Caco-2 (cell line): ENCODE data around the gene MAPT. TPM values are rescaled to one million over a fixed set of nuclear protein-coding genes. Genes with fewer than 3 reads are reported as not detected.

Source experiments
- BruUV-seq: library from RNA; stranded (reverse); fragments of 400-500 nt; replicated peaks from 2 replicates; lab custom pipeline; 2021; lab: Mats Ljungman, UMichigan
- CTCF ChIA-PET: fragments of 300-600 bp; sonication (Branson Sonifier 250); formaldehyde crosslinking; loops from one replicate; lab custom pipeline; 2022; ENCODE audit warnings: antibody characterized with exemption; lab: Charles Lee
- POLR2A ChIA-PET: fragments of 300-600 bp; sonication (Branson Sonifier 250); formaldehyde crosslinking; loops from one replicate; lab custom pipeline; 2022; ENCODE audit warnings: antibody characterized with exemption; lab: Charles Lee
- DNase-seq, 2 experiments: peaks; one replicate each; pipeline versions ENCODE4 v3.0.0 to v3.0.0-alpha.2; 2020 to 2022
- H3K27me3 ChIP-seq: replicated peaks from 2 replicates; pipeline ENCODE4 v1.6.0; 2011; ENCODE audit warnings: low read length; ENCODE audit not compliant: control insufficient read depth, insufficient read depth
- H3K36me3 ChIP-seq: 2 replicates; pipeline ENCODE4 v1.5.1; 2011; ENCODE audit warnings: low read length; ENCODE audit not compliant: control insufficient read depth, insufficient read depth
- H3K4me1 ChIP-seq: fragments of 250-450 bp; sonication (Bioruptor Pico); 2 replicates; pipeline ENCODE4 v1.5.1; 2020; ENCODE audit warnings: mild to moderate bottlenecking
- H3K4me3 ChIP-seq: 2 replicates; pipeline ENCODE4 v1.5.1; 2011; ENCODE audit warnings: low read depth, mild to moderate bottlenecking, control low read depth, low read length
- H3K9me3 ChIP-seq: fragments of 250-450 bp; sonication (Bioruptor Pico); 2 replicates; pipeline ENCODE4 v1.5.1; 2020; ENCODE audit warnings: mild to moderate bottlenecking, moderate library complexity
- H3K27ac Mint-ChIP-seq: one replicate; pipeline ENCODE4 v1.8.0; 2022; ENCODE audit warnings: mixed read lengths; ENCODE audit not compliant: unreplicated experiment
- H3K27me3 Mint-ChIP-seq: one replicate; pipeline ENCODE4 v1.8.0; 2022; ENCODE audit warnings: mixed read lengths; ENCODE audit not compliant: insufficient read depth, unreplicated experiment
- H3K36me3 Mint-ChIP-seq: one replicate; pipeline ENCODE4 v1.8.0; 2022; ENCODE audit warnings: mild to moderate bottlenecking, mixed read lengths; ENCODE audit not compliant: insufficient read depth, unreplicated experiment
- H3K4me1 Mint-ChIP-seq: one replicate; pipeline ENCODE4 v1.8.0; 2022; ENCODE audit warnings: low read depth, mixed read lengths; ENCODE audit not compliant: unreplicated experiment
- H3K4me3 Mint-ChIP-seq: one replicate; pipeline ENCODE4 v1.8.0; 2022; ENCODE audit warnings: mild to moderate bottlenecking, moderate library complexity, mixed read lengths; ENCODE audit not compliant: unreplicated experiment
- H3K9me3 Mint-ChIP-seq: one replicate; pipeline ENCODE4 v1.8.0; 2022; ENCODE audit warnings: mixed read lengths; ENCODE audit not compliant: unreplicated experiment
- intact Hi-C: fragments of 100-400 bp; cut with micrococcal nuclease; formaldehyde crosslinking; loops from one replicate; pipeline ENCODE4 v1.10.0; 2022; ENCODE audit not compliant: unreplicated experiment
- total RNA-seq: library from RNA; stranded (reverse); gene quantifications from 2 replicates; pipeline ENCODE4 v1.2.3, GENCODE V29; 2022
- TF ChIP-seq, protein P1 (sequence below), 2 experiments: fragments of 200-600 bp in 1 of 2; IDR thresholded peaks; 1 replicate in 1 of 2; 2 replicates in 1 of 2; pipeline versions ENCODE4 v1.5.1 to v1.8.0; 2011 to 2022; ENCODE audit warnings: antibody characterized with exemption in 1 of 2, control low read depth in 1 of 2, inconsistent platforms in 1 of 2, low read depth in 1 of 2, low read length in 1 of 2, mild to moderate bottlenecking in 1 of 2, moderate library complexity in 1 of 2; ENCODE audit not compliant: insufficient read depth in 1 of 2, severe bottlenecking in 1 of 2, unreplicated experiment in 1 of 2

Gene MAPT
- total RNA-seq, 1 experiment from 2014 or later: 0.95 TPM

- Mint-ChIP-seq H3K9me3 (no peaks in the 10 kb centered on the region), H3K27ac (no peak overlapping the region), H3K4me1 (no peaks in the 10 kb centered on the region), H3K36me3 (peaks cover 90% of the 10 kb centered on the region), H3K4me3 (no peak overlapping the region), H3K27me3 (no peaks in the 10 kb centered on the region)
- ChIA-PET CTCF (interaction anchor here (1.2 kb wide), 1 partner anchor 12 kb away, joined by 4 read pairs; no protein-coding TSS in a partner anchor), POLR2A (no interaction called here)
- intact Hi-C loops: no loop called here
- H3K27me3 ChIP-seq: no peaks in the 10 kb centered on the region
- no peak for DNase-seq
- no peaks in the 10 kb centered on the region for H3K9me3 ChIP-seq
- TF ChIP-seq, protein P1, sequence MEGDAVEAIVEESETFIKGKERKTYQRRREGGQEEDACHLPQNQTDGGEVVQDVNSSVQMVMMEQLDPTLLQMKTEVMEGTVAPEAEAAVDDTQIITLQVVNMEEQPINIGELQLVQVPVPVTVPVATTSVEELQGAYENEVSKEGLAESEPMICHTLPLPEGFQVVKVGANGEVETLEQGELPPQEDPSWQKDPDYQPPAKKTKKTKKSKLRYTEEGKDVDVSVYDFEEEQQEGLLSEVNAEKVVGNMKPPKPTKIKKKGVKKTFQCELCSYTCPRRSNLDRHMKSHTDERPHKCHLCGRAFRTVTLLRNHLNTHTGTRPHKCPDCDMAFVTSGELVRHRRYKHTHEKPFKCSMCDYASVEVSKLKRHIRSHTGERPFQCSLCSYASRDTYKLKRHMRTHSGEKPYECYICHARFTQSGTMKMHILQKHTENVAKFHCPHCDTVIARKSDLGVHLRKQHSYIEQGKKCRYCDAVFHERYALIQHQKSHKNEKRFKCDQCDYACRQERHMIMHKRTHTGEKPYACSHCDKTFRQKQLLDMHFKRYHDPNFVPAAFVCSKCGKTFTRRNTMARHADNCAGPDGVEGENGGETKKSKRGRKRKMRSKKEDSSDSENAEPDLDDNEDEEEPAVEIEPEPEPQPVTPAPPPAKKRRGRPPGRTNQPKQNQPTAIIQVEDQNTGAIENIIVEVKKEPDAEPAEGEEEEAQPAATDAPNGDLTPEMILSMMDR (IDR thresholded peaks at IDR 0.05; ENCODE audit: insufficient read depth in 1 of 2, low read depth in 1 of 2, low read length in 1 of 2, severe bottlenecking in 1 of 2, unreplicated experiment in 1 of 2): no peak
- H3K36me3 ChIP-seq: peaks cover 9% of the 10 kb centered on the region
- no peaks in the 10 kb centered on the region for H3K4me1 ChIP-seq
- H3K4me3 ChIP-seq: no peak overlapping the region
- BruUV-seq: no TSS peak
Measured at GRCh38 chr17:46032909-46033308, 138.6 kb downstream of the MAPT start.

- CTCF ChIA-PET: interaction anchor here (0.6 to 1.6 kb wide), 3 partner anchors 11 to 179 kb away, joined by 3 to 5 read pairs (median 4); no protein-coding TSS in a partner anchor
- POLR2A ChIA-PET: no interaction called here
- no TSS peak for BruUV-seq
Measured at GRCh38 chr17:46033392-46033791, 139.0 kb downstream of the MAPT start.

DNA sequence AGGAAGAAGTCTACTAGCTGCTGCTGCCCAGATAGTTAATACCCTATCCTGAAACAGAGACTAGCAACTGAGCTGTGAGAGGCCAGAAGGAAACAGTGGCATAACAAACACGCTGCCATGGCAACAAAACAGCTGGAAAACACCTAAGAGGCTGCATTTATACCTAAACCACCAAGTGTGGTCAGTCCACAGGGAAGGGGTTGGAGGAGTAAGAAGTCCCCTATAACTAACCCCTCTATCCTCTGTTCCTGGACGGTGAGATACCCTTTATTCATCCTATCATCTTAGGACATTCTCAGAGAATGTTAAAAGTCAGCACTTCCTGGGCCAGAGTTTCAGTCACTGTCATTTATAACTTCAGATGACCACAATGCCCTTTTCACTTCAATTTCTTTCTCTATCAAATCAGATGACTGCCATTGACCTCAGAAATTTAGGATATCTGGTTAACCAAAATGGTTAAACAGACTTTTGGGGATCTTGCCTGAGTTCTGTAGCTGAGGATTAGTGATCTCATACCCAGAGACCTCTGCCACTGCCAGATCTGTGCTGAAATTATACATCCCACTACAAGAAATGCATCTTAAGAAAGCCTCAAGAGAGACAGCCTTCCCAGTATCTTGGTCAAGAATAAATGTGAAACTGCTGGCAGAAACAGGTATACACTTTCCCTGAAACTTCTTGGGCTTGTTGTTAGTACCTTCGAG is 140.9 kb downstream of the MAPT start:
- POLR2A ChIA-PET: no interaction called here
- DNase-seq: no peak
- CTCF ChIA-PET: interaction anchor here (0.6 to 1.6 kb wide), 2 partner anchors 9 to 158 kb away, joined by 3 to 5 read pairs; partner anchors contain the start of gene KANSL1

More at GRCh38 chr17:46033392-46033791, 139.0 kb downstream of the MAPT start:
- H3K4me1 Mint-ChIP-seq: no peaks in the 10 kb centered on the region
- no peaks in the 10 kb centered on the region for H3K27me3 ChIP-seq
- H3K9me3 ChIP-seq: no peaks in the 10 kb centered on the region
- H3K9me3 Mint-ChIP-seq: no peaks in the 10 kb centered on the region
- no peaks in the 10 kb centered on the region for H3K4me1 ChIP-seq
- intact Hi-C loops: no loop called here
- H3K27ac Mint-ChIP-seq: no peak overlapping the region
- no peak overlapping the region for H3K4me3 Mint-ChIP-seq
- no peaks in the 10 kb centered on the region for H3K27me3 Mint-ChIP-seq
- no peak overlapping the region for H3K4me3 ChIP-seq
- H3K36me3 ChIP-seq: peaks cover 9% of the 10 kb centered on the region
- TF ChIP-seq, protein P1 (IDR thresholded peaks at IDR 0.05; ENCODE audit: insufficient read depth in 1 of 2, low read depth in 1 of 2, low read length in 1 of 2, severe bottlenecking in 1 of 2, unreplicated experiment in 1 of 2): no peak
- no peak for DNase-seq
- H3K36me3 Mint-ChIP-seq: peaks cover 90% of the 10 kb centered on the region

More for the DNA sequence above, 140.9 kb downstream of the MAPT start:
- no TSS peak for BruUV-seq
- Histone ChIP-seq H3K27me3 (no peaks in the 10 kb centered on the region), H3K4me1 (no peaks in the 10 kb centered on the region), H3K9me3 (no peaks in the 10 kb centered on the region), H3K4me3 (no peak overlapping the region), H3K36me3 (peaks cover 14% of the 10 kb centered on the region)
- no peak overlapping the region for H3K27ac Mint-ChIP-seq
- H3K27me3 Mint-ChIP-seq: no peaks in the 10 kb centered on the region
- H3K36me3 Mint-ChIP-seq: peaks cover 90% of the 10 kb centered on the region
- TF ChIP-seq, protein P1 (IDR thresholded peaks at IDR 0.05; ENCODE audit: insufficient read depth in 1 of 2, low read depth in 1 of 2, low read length in 1 of 2, severe bottlenecking in 1 of 2, unreplicated experiment in 1 of 2): no peak
- no peaks in the 10 kb centered on the region for H3K4me1 Mint-ChIP-seq
- no peak overlapping the region for H3K4me3 Mint-ChIP-seq
- intact Hi-C loops: no loop called here
- H3K9me3 Mint-ChIP-seq: no peaks in the 10 kb centered on the region
